GM12878 (cell line): Measurements from ENCODE around the gene TCEANC2. TPM values are rescaled to one million over a fixed set of nuclear protein-coding genes. Genes with fewer than 3 reads are reported as not detected.

Experiments used
- ATAC-seq: fragments of 200-7000 bp; cut with Tn5 transposase; 3 replicates; pipeline ENCODE4 v1.9.1; 2020; ENCODE audit warnings: mild to moderate bottlenecking, moderate library complexity
- BruUV-seq: library from RNA; stranded (reverse); fragments of 400-500 nt; replicated peaks from 2 replicates; lab custom pipeline; 2021; lab: Mats Ljungman, UMichigan
- CTCF ChIA-PET: fragments of 300-600 bp; sonication (Branson Sonifier 250); formaldehyde crosslinking; extraction: SDS; loops from one replicate; lab custom pipeline; 2021; ENCODE audit warnings: inconsistent platforms; lab: Yijun Ruan, JAX
- POLR2A ChIA-PET: fragments of 350-600 bp; formaldehyde crosslinking; extraction: SDS; loops from one replicate; lab custom pipeline; 2021; ENCODE audit warnings: inconsistent platforms; lab: Charles Lee
- RAD21 ChIA-PET: fragments of 300-600 bp; sonication (Branson Sonifier 250); formaldehyde crosslinking; loops from one replicate; lab custom pipeline; 2023; ENCODE audit warnings: antibody characterized with exemption; ENCODE audit not compliant: unreplicated experiment; lab: Charles Lee
- SMC1A ChIA-PET: fragments of 300-600 bp; sonication (Branson Sonifier 250); formaldehyde crosslinking; loops from one replicate; lab custom pipeline; 2023; ENCODE audit not compliant: unreplicated experiment, uncharacterized antibody; lab: Charles Lee
- DNase-seq: peaks from one replicate; pipeline ENCODE4 v3.0.0-alpha.2; 2011; ENCODE audit warnings: low read depth, low spot score
- FAIRE-seq: peaks from 3 replicates; lab custom pipeline; 2011; peaks lifted over from hg19 to GRCh38; lab: Jason Lieb, UNC
- H2AFZ ChIP-seq: 2 replicates; pipeline ENCODE4 v1.6.0; 2011; ENCODE audit warnings: low read depth, low read length, control low read depth; ENCODE audit not compliant: control insufficient read depth
- H3K27ac ChIP-seq: 2 replicates; pipeline ENCODE4 v1.5.1; 2011; ENCODE audit warnings: control low read depth; ENCODE audit not compliant: control insufficient read depth, insufficient read depth
- H3K27me3 ChIP-seq, 2 experiments: replicated peaks in 1 of 2; 2 replicates each; pipeline versions ENCODE4 v1.6.0 to v1.6.1; 2011; ENCODE audit warnings: low read length in 1 of 2; ENCODE audit not compliant: control insufficient read depth in 2 of 2, insufficient read depth in 2 of 2
- H3K36me3 ChIP-seq, 2 experiments: 2 replicates each; pipeline ENCODE4 v1.5.1; 2011; ENCODE audit warnings: low read length in 1 of 2; ENCODE audit not compliant: control insufficient read depth in 2 of 2, insufficient read depth in 2 of 2
- H3K4me1 ChIP-seq: 2 replicates; pipeline ENCODE4 v1.6.1; 2011; ENCODE audit warnings: mild to moderate bottlenecking, low read length, moderate library complexity, mixed read lengths; ENCODE audit not compliant: control insufficient read depth, insufficient read depth
- H3K4me2 ChIP-seq: 2 replicates; pipeline ENCODE4 v1.6.0; 2011; ENCODE audit warnings: control low read depth; ENCODE audit not compliant: control insufficient read depth, insufficient read depth
- H3K4me3 ChIP-seq: fragments of 200-600 bp; sonication (generic); 2 replicates; pipeline ENCODE4 v1.5.1; 2016
- H3K79me2 ChIP-seq: 2 replicates; pipeline ENCODE4 v1.6.0; 2011; ENCODE audit warnings: low read length; ENCODE audit not compliant: control insufficient read depth, insufficient read depth
- H3K9ac ChIP-seq: 2 replicates; pipeline ENCODE4 v1.8.0; 2011; ENCODE audit warnings: low read length, control low read depth, mixed read lengths; ENCODE audit not compliant: control insufficient read depth, insufficient read depth
- H3K9me3 ChIP-seq: replicated peaks from 3 replicates; pipeline ENCODE4 v1.5.1; 2011; ENCODE audit warnings: mild to moderate bottlenecking, low read length; ENCODE audit not compliant: control insufficient read depth, insufficient read depth
- H4K20me1 ChIP-seq: 2 replicates; pipeline ENCODE4 v1.6.0; 2011; ENCODE audit not compliant: control insufficient read depth, insufficient read depth
- CREB1 ChIP-seq: IDR thresholded peaks from 2 replicates; pipeline ENCODE4 v1.6.1; 2012; ENCODE audit warnings: low read depth, mild to moderate bottlenecking, inconsistent platforms
- EGR1 ChIP-seq, 2 experiments: IDR thresholded peaks; 1 replicate in 1 of 2; 2 replicates in 1 of 2; pipeline ENCODE4 v1.6.1; 2011 to 2012; ENCODE audit warnings: low read depth in 2 of 2, low read length in 2 of 2, borderline replicate concordance in 1 of 2, mild to moderate bottlenecking in 1 of 2, moderate library complexity in 1 of 2
- HDAC2 ChIP-seq: fragments of 200-600 bp; sonication (generic); IDR thresholded peaks from 2 replicates; pipeline ENCODE4 v1.6.1; 2017
- IRF3 ChIP-seq: fragments of 450-650 bp; IDR thresholded peaks from 2 replicates; pipeline ENCODE4 v1.6.1; 2014; ENCODE audit warnings: mild to moderate bottlenecking
- JUNB ChIP-seq: IDR thresholded peaks from 2 replicates; pipeline ENCODE4 v1.6.1; 2016; ENCODE audit warnings: antibody characterized with exemption, mild to moderate bottlenecking
- MEF2B ChIP-seq: fragments of 450-650 bp; IDR thresholded peaks from 2 replicates; pipeline ENCODE4 v1.6.1; 2018; ENCODE audit warnings: mild to moderate bottlenecking, moderate library complexity; ENCODE audit not compliant: partially characterized antibody, poor library complexity, severe bottlenecking
- NBN ChIP-seq: fragments of 450-650 bp; IDR thresholded peaks from 2 replicates; pipeline ENCODE4 v1.6.1; 2016
- NKRF ChIP-seq: fragments of 450-650 bp; conservative IDR thresholded peaks from 2 replicates; pipeline ENCODE4 v1.6.1; 2017; ENCODE audit warnings: mild to moderate bottlenecking, moderate library complexity
- NR2C1 ChIP-seq: fragments of 450-650 bp; IDR thresholded peaks from 2 replicates; pipeline ENCODE4 v1.6.1; 2017; ENCODE audit warnings: antibody characterized with exemption, mild to moderate bottlenecking, moderate library complexity
- POLR2AphosphoS2 ChIP-seq: IDR thresholded peaks from 2 replicates; pipeline ENCODE4 v1.6.1; 2011; ENCODE audit warnings: low read depth, mild to moderate bottlenecking, low read length, improper control_type of control experiment, moderate library complexity
- RELA ChIP-seq: fragments of 450-650 bp; IDR thresholded peaks from 2 replicates; pipeline ENCODE4 v1.8.0; 2014; ENCODE audit warnings: borderline replicate concordance; ENCODE audit not compliant: partially characterized antibody
- RUNX3 ChIP-seq: IDR thresholded peaks from 2 replicates; pipeline ENCODE4 v1.6.1; 2012; ENCODE audit warnings: low read length, inconsistent platforms
- SMC3 ChIP-seq: IDR thresholded peaks from 2 replicates; pipeline ENCODE4 v1.6.1; 2011; ENCODE audit warnings: low read length, improper control_type of control experiment, borderline replicate concordance
- SREBF1 ChIP-seq: IDR thresholded peaks from 2 replicates; pipeline ENCODE4 v1.6.1; 2012; ENCODE audit warnings: mild to moderate bottlenecking, low read length
- STAT3 ChIP-seq: IDR thresholded peaks from 2 replicates; pipeline ENCODE4 v1.6.1; 2011; ENCODE audit warnings: low read depth, low read length, improper control_type of control experiment
- TCF3 ChIP-seq: IDR thresholded peaks from 2 replicates; pipeline ENCODE4 v1.6.1; 2012; ENCODE audit warnings: low read depth, mild to moderate bottlenecking, low read length, borderline replicate concordance; ENCODE audit not compliant: insufficient read depth
- WGBS: methylation state at CpG from one replicate; pipeline ENCODE4 v1.1.6; 2016; ENCODE audit warnings: low lambda C conversion rate; ENCODE audit not compliant: insufficient replicate concordance, insufficient coverage; ENCODE audit errors: missing lambda C conversion rate; 5-methylcytosine and 5-hydroxymethylcytosine counted together
- in situ Hi-C: fragments of 300-500 bp; cut with MboI; formaldehyde crosslinking; loops from 9 replicates; pipeline ENCODE4 v1.14.3; 2018; ENCODE audit warnings: mixed read lengths
- intact Hi-C: fragments of 100-400 bp; cut with micrococcal nuclease; formaldehyde crosslinking; loops from one replicate; pipeline ENCODE4 v1.14.2; 2022; ENCODE audit not compliant: unreplicated experiment
- polyA plus RNA-seq, 11 experiments: library from polyadenylated mRNA; depleted of rRNA in 4 of 11; unstranded in 6 of 11; stranded (reverse) in 5 of 11; fragments of >200 nt; fragmentation: Nextera tagmentation in 4 of 11; fragmentation: Illumina TruSeq in 1 of 11; extraction: Ambion mirVana in 4 of 11; extraction: Trizol in 1 of 11; gene quantifications; 1 replicate in 1 of 11; 2 replicates in 10 of 11; pipeline versions ENCODE4 v1.2.1 to v1.2.3, GENCODE V29; 2011 to 2016; ENCODE audit warnings: inconsistent platforms in 2 of 11, missing spikeins in 2 of 11, low read depth in 1 of 11
- total RNA-seq, 4 experiments: library from RNA; depleted of rRNA in 3 of 4; stranded (reverse); fragments of >200 nt in 3 of 4; fragmentation: Illumina TruSeq in 1 of 4; extraction: Trizol in 1 of 4; gene quantifications; 2 replicates each; pipeline versions ENCODE4 v1.2.1 to v1.2.3, GENCODE V29; 2013 to 2021

Gene TCEANC2
- total and polyA plus RNA-seq, 10 of the 15 experiments (the other 5 are each of a cell fraction or from before 2014, with no cell fraction given): 4.4 to 13.2 (median 6.4) TPM

GRCh38 chr1:54009406-54009805 is 44.0 kb upstream of the TCEANC2 start:
- DNase-seq: no peak
- POLR2A ChIA-PET: no interaction called here
- in situ Hi-C loops: no loop called here
- SMC1A ChIA-PET: no interaction called here
- RAD21 ChIA-PET: interaction anchor here (1.4 kb wide), 1 partner anchor 9 kb away, joined by 3 read pairs; the partner anchor contains the start of gene LDLRAD1
- WGBS: 20% methylated on average over 4 of the region's 4 CpGs
- intact Hi-C loops: no loop called here
- no peaks in the 10 kb centered on the region; the same call in 2 of the 3 replicates for H3K9me3 ChIP-seq
- no peak for ATAC-seq
- no peak for FAIRE-seq
- no peak for TF ChIP-seq EGR1 (IDR thresholded peaks at IDR 0.05; ENCODE audit: borderline replicate concordance in 1 of 2, low read depth in 2 of 2, low read length in 2 of 2)
- no peak for TF ChIP-seq SREBF1
- no peak for TF ChIP-seq IRF3
- TF ChIP-seq SMC3: no peak
- TF ChIP-seq NR2C1: no peak
- TF ChIP-seq STAT3: no peak
- TF ChIP-seq NBN: no peak
- no peak for TF ChIP-seq RELA
- no peak for TF ChIP-seq RUNX3
- TF ChIP-seq TCF3: no peak
- no peak for TF ChIP-seq JUNB
- TF ChIP-seq HDAC2: no peak
- TF ChIP-seq CREB1: no peak
- no peak for TF ChIP-seq NKRF
- TF ChIP-seq POLR2AphosphoS2: no peak
- no peak for TF ChIP-seq MEF2B
- no peak overlapping the region for H3K4me2 ChIP-seq
- no peaks in the 10 kb centered on the region for H3K36me3 ChIP-seq
- no peak overlapping the region for H3K27ac ChIP-seq
- H2AFZ ChIP-seq: no peak overlapping the region
- CTCF ChIA-PET: no interaction called here
- no peak overlapping the region for H3K9ac ChIP-seq
- H3K27me3 ChIP-seq: no peaks in the 10 kb centered on the region; a peak in 1 of 4 replicates
- BruUV-seq: no TSS peak
- H4K20me1 ChIP-seq: no peaks in the 10 kb centered on the region
- H3K79me2 ChIP-seq: no peaks in the 10 kb centered on the region
- H3K4me1 ChIP-seq: no peaks in the 10 kb centered on the region
- no peak overlapping the region for H3K4me3 ChIP-seq
